Measurements from ENCODE around the gene GABRB3.

GABRB3 gene

GRCh38 chr15:26561896-26562295 is 211.0 kb downstream of the GABRB3 start:
- Histone ChIP-seq H3K27me3 (ENCODE audit: control insufficient read depth, insufficient read depth, low read length) (no peaks in the 10 kb centered on the region), H3K9me3 (ENCODE audit: control insufficient read depth, insufficient read depth, low read length) (no peaks in the 10 kb centered on the region), H3K27ac (ENCODE audit: low read depth, low read length) (no peak overlapping the region), H3K9ac (ENCODE audit: low read depth, low read length) (no peak overlapping the region), H3K4me3 (ENCODE audit: low read depth, low read length) (no peak overlapping the region), H3K4me1 (ENCODE audit: control insufficient read depth, insufficient read depth, low read length) (peaks cover 12% of the 10 kb centered on the region), H3K36me3 (ENCODE audit: control insufficient read depth, insufficient read depth, low read length) (peaks cover 69% of the 10 kb centered on the region)

GRCh38 chr15:26561130-26561529 is 211.7 kb downstream of the GABRB3 start:
- H3K9me3 ChIP-seq (ENCODE audit: control insufficient read depth, insufficient read depth, low read length), result no peaks in the 10 kb centered on the region
- H3K36me3 ChIP-seq (ENCODE audit: control insufficient read depth, insufficient read depth, low read length), result peaks cover 67% of the 10 kb centered on the region
- no peak overlapping the region for H3K9ac ChIP-seq (ENCODE audit: low read depth, low read length)
- H3K27me3 ChIP-seq (ENCODE audit: control insufficient read depth, insufficient read depth, low read length), result no peaks in the 10 kb centered on the region
- peaks cover 12% of the 10 kb centered on the region for H3K4me1 ChIP-seq (ENCODE audit: control insufficient read depth, insufficient read depth, low read length)
- H3K27ac ChIP-seq (ENCODE audit: low read depth, low read length), result no peak overlapping the region
- no peak overlapping the region for H3K4me3 ChIP-seq (ENCODE audit: low read depth, low read length)

GRCh38 chr15:26555898-26556297 is 217.0 kb downstream of the GABRB3 start:
- Histone ChIP-seq H3K27me3 (ENCODE audit: control insufficient read depth, insufficient read depth, low read length) (no peaks in the 10 kb centered on the region), H3K36me3 (ENCODE audit: control insufficient read depth, insufficient read depth, low read length) (peaks cover 59% of the 10 kb centered on the region), H3K9me3 (ENCODE audit: control insufficient read depth, insufficient read depth, low read length) (no peaks in the 10 kb centered on the region), H3K9ac (ENCODE audit: low read depth, low read length) (no peak overlapping the region), H3K27ac (ENCODE audit: low read depth, low read length) (no peak overlapping the region), H3K4me1 (ENCODE audit: control insufficient read depth, insufficient read depth, low read length) (no peaks in the 10 kb centered on the region), H3K4me3 (ENCODE audit: low read depth, low read length) (no peak overlapping the region)

GRCh38 chr15:26551473-26551872 is 221.4 kb downstream of the GABRB3 start:
- Histone ChIP-seq H3K27ac (ENCODE audit: low read depth, low read length) (no peak overlapping the region), H3K27me3 (ENCODE audit: control insufficient read depth, insufficient read depth, low read length) (no peaks in the 10 kb centered on the region), H3K9me3 (ENCODE audit: control insufficient read depth, insufficient read depth, low read length) (no peaks in the 10 kb centered on the region), H3K9ac (ENCODE audit: low read depth, low read length) (no peak overlapping the region), H3K4me1 (ENCODE audit: control insufficient read depth, insufficient read depth, low read length) (no peaks in the 10 kb centered on the region), H3K36me3 (ENCODE audit: control insufficient read depth, insufficient read depth, low read length) (peaks cover 41% of the 10 kb centered on the region), H3K4me3 (ENCODE audit: low read depth, low read length) (no peak overlapping the region)

- Histone ChIP-seq H3K9ac (ENCODE audit: low read depth, low read length) (no peak overlapping the region), H3K4me1 (ENCODE audit: control insufficient read depth, insufficient read depth, low read length) (no peaks in the 10 kb centered on the region), H3K9me3 (ENCODE audit: control insufficient read depth, insufficient read depth, low read length) (no peaks in the 10 kb centered on the region), H3K36me3 (ENCODE audit: control insufficient read depth, insufficient read depth, low read length) (peaks cover 44% of the 10 kb centered on the region), H3K27ac (ENCODE audit: low read depth, low read length) (no peak overlapping the region), H3K4me3 (ENCODE audit: low read depth, low read length) (no peak overlapping the region), H3K27me3 (ENCODE audit: control insufficient read depth, insufficient read depth, low read length) (no peaks in the 10 kb centered on the region)
Observed at GRCh38 chr15:26550880-26551279, 222.0 kb downstream of the GABRB3 start.

GRCh38 chr15:26537663-26538062 is 235.2 kb downstream of the GABRB3 start:
- Histone ChIP-seq H3K27me3 (ENCODE audit: control insufficient read depth, insufficient read depth, low read length) (no peaks in the 10 kb centered on the region), H3K36me3 (ENCODE audit: control insufficient read depth, insufficient read depth, low read length) (no peaks in the 10 kb centered on the region), H3K9ac (ENCODE audit: low read depth, low read length) (no peak overlapping the region), H3K4me3 (ENCODE audit: low read depth, low read length) (no peak overlapping the region), H3K4me1 (ENCODE audit: control insufficient read depth, insufficient read depth, low read length) (no peaks in the 10 kb centered on the region), H3K27ac (ENCODE audit: low read depth, low read length) (no peak overlapping the region), H3K9me3 (ENCODE audit: control insufficient read depth, insufficient read depth, low read length) (no peaks in the 10 kb centered on the region)

GRCh38 chr15:26531489-26531888 is 241.4 kb downstream of the GABRB3 start:
- Histone ChIP-seq H3K9ac (ENCODE audit: low read depth, low read length) (no peak overlapping the region), H3K4me3 (ENCODE audit: low read depth, low read length) (no peak overlapping the region), H3K4me1 (ENCODE audit: control insufficient read depth, insufficient read depth, low read length) (no peaks in the 10 kb centered on the region), H3K27me3 (ENCODE audit: control insufficient read depth, insufficient read depth, low read length) (no peaks in the 10 kb centered on the region), H3K27ac (ENCODE audit: low read depth, low read length) (no peak overlapping the region), H3K36me3 (ENCODE audit: control insufficient read depth, insufficient read depth, low read length) (0 out of 2 replicates have a peak, but pooled peaks cover 4% of the 10 kb centered on the region), H3K9me3 (ENCODE audit: control insufficient read depth, insufficient read depth, low read length) (no peaks in the 10 kb centered on the region)

GRCh38 chr15:26525096-26525495 is 247.8 kb downstream of the GABRB3 start:
- H3K9ac ChIP-seq (ENCODE audit: low read depth, low read length), result no peak overlapping the region
- H3K27me3 ChIP-seq (ENCODE audit: control insufficient read depth, insufficient read depth, low read length), result no peaks in the 10 kb centered on the region
- H3K36me3 ChIP-seq (ENCODE audit: control insufficient read depth, insufficient read depth, low read length), result 0 out of 2 replicates have a peak, but pooled peaks cover 2% of the 10 kb centered on the region
- no peaks in the 10 kb centered on the region for H3K9me3 ChIP-seq (ENCODE audit: control insufficient read depth, insufficient read depth, low read length)
- H3K4me1 ChIP-seq (ENCODE audit: control insufficient read depth, insufficient read depth, low read length), result no peaks in the 10 kb centered on the region
- H3K4me3 ChIP-seq (ENCODE audit: low read depth, low read length), result no peak overlapping the region
- no peak overlapping the region for H3K27ac ChIP-seq (ENCODE audit: low read depth, low read length)

GRCh38 chr15:26521691-26522198 is 251.1 kb downstream of the GABRB3 start:
- no peaks in the 10 kb centered on the region for H3K9me3 ChIP-seq (ENCODE audit: control insufficient read depth, insufficient read depth, low read length)
- no peak overlapping the region for H3K9ac ChIP-seq (ENCODE audit: low read depth, low read length)
- H3K4me1 ChIP-seq (ENCODE audit: control insufficient read depth, insufficient read depth, low read length), result 0 out of 2 replicates have a peak, but pooled peaks cover 1% of the 10 kb centered on the region
- H3K36me3 ChIP-seq (ENCODE audit: control insufficient read depth, insufficient read depth, low read length), result no peaks in the 10 kb centered on the region
- no peak overlapping the region for H3K27ac ChIP-seq (ENCODE audit: low read depth, low read length)
- H3K27me3 ChIP-seq (ENCODE audit: control insufficient read depth, insufficient read depth, low read length), result no peaks in the 10 kb centered on the region
- no peak overlapping the region for H3K4me3 ChIP-seq (ENCODE audit: low read depth, low read length)

GRCh38 chr15:26521130-26521529 is 251.7 kb downstream of the GABRB3 start:
- peaks cover 8% of the 10 kb centered on the region for H3K4me1 ChIP-seq (ENCODE audit: control insufficient read depth, insufficient read depth, low read length)
- H3K4me3 ChIP-seq (ENCODE audit: low read depth, low read length), result no peak overlapping the region
- no peak overlapping the region for H3K9ac ChIP-seq (ENCODE audit: low read depth, low read length)
- no peaks in the 10 kb centered on the region for H3K9me3 ChIP-seq (ENCODE audit: control insufficient read depth, insufficient read depth, low read length)
- no peaks in the 10 kb centered on the region for H3K36me3 ChIP-seq (ENCODE audit: control insufficient read depth, insufficient read depth, low read length)
- no peaks in the 10 kb centered on the region for H3K27me3 ChIP-seq (ENCODE audit: control insufficient read depth, insufficient read depth, low read length)
- H3K27ac ChIP-seq (ENCODE audit: low read depth, low read length), result no peak overlapping the region

GRCh38 chr15:26518885-26519284 is 254.0 kb downstream of the GABRB3 start:
- Histone ChIP-seq H3K9me3 (ENCODE audit: control insufficient read depth, insufficient read depth, low read length) (no peaks in the 10 kb centered on the region), H3K27me3 (ENCODE audit: control insufficient read depth, insufficient read depth, low read length) (no peaks in the 10 kb centered on the region), H3K9ac (ENCODE audit: low read depth, low read length) (no peak overlapping the region), H3K36me3 (ENCODE audit: control insufficient read depth, insufficient read depth, low read length) (no peaks in the 10 kb centered on the region), H3K27ac (ENCODE audit: low read depth, low read length) (no peak overlapping the region), H3K4me1 (ENCODE audit: control insufficient read depth, insufficient read depth, low read length) (peaks cover 9% of the 10 kb centered on the region), H3K4me3 (ENCODE audit: low read depth, low read length) (no peak overlapping the region)

All from HUES48 (cell line).